Myocyte (in vitro differentiated cells): ENCODE measurements around the gene PIP5K1C. TPM values are rescaled to one million over a fixed set of nuclear protein-coding genes. Genes with fewer than 3 reads are reported as not detected.

ENCODE experiments used
- DNase-seq: peaks from one replicate; pipeline ENCODE4 v3.0.0-alpha.2; 2012; ENCODE audit warnings: low read depth
- total RNA-seq: library from RNA; depleted of rRNA; stranded (reverse); fragments of >200 nt; gene quantifications from 2 replicates; pipeline ENCODE4 v1.2.3, GENCODE V29; 2014

Gene PIP5K1C
- total RNA-seq, 1 donor from 2014 or later = 17.9 TPM

- DNase-seq = no peak
These were observed 53.8 kb downstream of the PIP5K1C start for GRCh38 chr19:3646336-3647092.

- no peak for DNase-seq
These were observed 54.5 kb downstream of the PIP5K1C start for GRCh38 chr19:3645726-3646125.

GRCh38 chr19:3645067-3645396, 55.2 kb downstream of the PIP5K1C start:
- DNase-seq = no peak

GRCh38 chr19:3644351-3645066, 55.8 kb downstream of the PIP5K1C start:
- DNase-seq = peak; percentile 48

- no peak for DNase-seq
These were observed 56.5 kb downstream of the PIP5K1C start for GRCh38 chr19:3643674-3644313.

- no peak for DNase-seq
These were observed 57.1 kb downstream of the PIP5K1C start for GRCh38 chr19:3642987-3643673.

- no peak for DNase-seq
These were observed 58.0 kb downstream of the PIP5K1C start for GRCh38 chr19:3642296-3642695.

- no peak for DNase-seq
These were observed 58.6 kb downstream of the PIP5K1C start for GRCh38 chr19:3641515-3642269.

GRCh38 chr19:3639479-3639878, 60.8 kb downstream of the PIP5K1C start:
- DNase-seq = no peak

- no peak for DNase-seq
These were observed 61.8 kb downstream of the PIP5K1C start for GRCh38 chr19:3638208-3639193.

- DNase-seq = no peak
These were observed 62.6 kb downstream of the PIP5K1C start for GRCh38 chr19:3637621-3638020.

GRCh38 chr19:3636962-3637361, 63.3 kb downstream of the PIP5K1C start:
- no peak for DNase-seq

- DNase-seq = no peak
These were observed 63.8 kb downstream of the PIP5K1C start for GRCh38 chr19:3636506-3636905.

GRCh38 chr19:3634496-3635045, 65.7 kb downstream of the PIP5K1C start:
- DNase-seq = no peak

GRCh38 chr19:3633559-3633988, 66.7 kb downstream of the PIP5K1C start:
- no peak for DNase-seq

GRCh38 chr19:3632739-3633558, 67.3 kb downstream of the PIP5K1C start:
- DNase-seq = no peak

GRCh38 chr19:3632098-3632497, 68.2 kb downstream of the PIP5K1C start:
- no peak for DNase-seq

- DNase-seq = peak; percentile 34
These were observed 69.0 kb downstream of the PIP5K1C start for GRCh38 chr19:3631053-3631861.
